NCI-H82 treated with DMSO at 0.1 percent for 48 hours (cell line): ENCODE data around the gene SLC6A13.
"Not testable (repeated sequence)": the region's sequence is repeated elsewhere in the genome, so short reads cannot be mapped to it uniquely, and the experiment has no call there.

Experiments used
- DNase-seq: peaks from one replicate; lab custom pipeline; 2025; ENCODE audit not compliant: unreplicated experiment; lab: John Stamatoyannopoulos, UW

The SLC6A13 gene

GRCh38 chr12:217029-217428 lies 45.6 kb downstream of the SLC6A13 start:
- not testable (repeated sequence) for DNase-seq

GRCh38 chr12:215116-215515 lies 47.5 kb downstream of the SLC6A13 start:
- no peak for DNase-seq

- no peak for DNase-seq
Observed at GRCh38 chr12:214003-214741, 48.5 kb downstream of the SLC6A13 start, which contains the start of gene SLC6A12. Gene SLC6A12 (minus strand): TSS chr12:214157. CDS start chr12:209986, 4,171 bp downstream.

- no peak for DNase-seq
Observed at GRCh38 chr12:213527-213932, 49.1 kb downstream of the SLC6A13 start.

- no peak for DNase-seq
Observed at GRCh38 chr12:212715-213526, 49.7 kb downstream of the SLC6A13 start.

GRCh38 chr12:212415-212714 lies 50.3 kb downstream of the SLC6A13 start:
- no peak for DNase-seq

- DNase-seq = no peak
Observed at GRCh38 chr12:211639-212414, 50.8 kb downstream of the SLC6A13 start.

GRCh38 chr12:211142-211465 lies 51.5 kb downstream of the SLC6A13 start:
- DNase-seq = no peak

- no peak for DNase-seq
Observed at GRCh38 chr12:210277-211141, 52.1 kb downstream of the SLC6A13 start.

GRCh38 chr12:209851-210250 lies 52.8 kb downstream of the SLC6A13 start:
- DNase-seq = no peak

GRCh38 chr12:209246-209645 lies 53.4 kb downstream of the SLC6A13 start:
- no peak for DNase-seq

GRCh38 chr12:208813-209212 lies 53.8 kb downstream of the SLC6A13 start:
- no peak for DNase-seq

- no peak for DNase-seq
Observed at GRCh38 chr12:207804-208203, 54.8 kb downstream of the SLC6A13 start.

GRCh38 chr12:206746-207440 lies 55.7 kb downstream of the SLC6A13 start:
- no peak for DNase-seq

- DNase-seq = no peak
Observed at GRCh38 chr12:205026-205425, 57.6 kb downstream of the SLC6A13 start.

GRCh38 chr12:204261-204678 lies 58.4 kb downstream of the SLC6A13 start:
- DNase-seq = no peak

GRCh38 chr12:203462-204260 lies 59.0 kb downstream of the SLC6A13 start:
- no peak for DNase-seq

GRCh38 chr12:203074-203461 lies 59.6 kb downstream of the SLC6A13 start:
- DNase-seq = no peak

- DNase-seq = no peak
Observed at GRCh38 chr12:202081-202731, 60.4 kb downstream of the SLC6A13 start.
